Progenitor cell of endocrine pancreas (in vitro differentiated cells): ENCODE measurements around the gene DIP2A. TPM values are rescaled to one million over a fixed set of nuclear protein-coding genes. Genes with fewer than 3 reads are reported as not detected.

Source experiments
- DNase-seq: peaks from one replicate; pipeline ENCODE4 v3.0.0; 2021; ENCODE audit warnings: low spot score; ENCODE audit not compliant: unreplicated experiment
- H3K27ac Mint-ChIP-seq: 2 replicates; pipeline ENCODE4 v1.8.0; 2021; ENCODE audit warnings: mild to moderate bottlenecking, moderate library complexity, mixed read lengths
- H3K27me3 Mint-ChIP-seq: 2 replicates; pipeline ENCODE4 v1.8.0; 2021; ENCODE audit warnings: mixed read lengths
- H3K36me3 Mint-ChIP-seq: 2 replicates; pipeline ENCODE4 v1.8.0; 2022; ENCODE audit warnings: mixed read lengths; ENCODE audit not compliant: insufficient read depth
- H3K4me1 Mint-ChIP-seq: 2 replicates; pipeline ENCODE4 v1.8.0; 2021; ENCODE audit warnings: low read depth, mixed read lengths
- H3K4me3 Mint-ChIP-seq: 2 replicates; pipeline ENCODE4 v1.8.0; 2021; ENCODE audit warnings: low read depth, mild to moderate bottlenecking, moderate library complexity, mixed read lengths
- H3K9me3 Mint-ChIP-seq: 2 replicates; pipeline ENCODE4 v1.8.0; 2021; ENCODE audit warnings: low read depth, mixed read lengths
- CTCF ChIP-seq: fragments of 200-600 bp; sonication (generic); IDR thresholded peaks from one replicate; pipeline ENCODE4 v1.5.0; 2021; ENCODE audit warnings: antibody characterized with exemption, mild to moderate bottlenecking; ENCODE audit not compliant: unreplicated experiment
- total RNA-seq: library from RNA; stranded (reverse); gene quantifications from 2 replicates; pipeline ENCODE4 v1.2.1, GENCODE V29; 2021

The DIP2A gene
- total RNA-seq, 1 donor from 2014 or later: 70.2 TPM

GRCh38 chr21:46455575-46456385, 2.9 kb upstream of the DIP2A start:
- no peak for DNase-seq
- Mint-ChIP-seq H3K27me3 (no peaks in the 10 kb centered on the region), H3K9me3 (peaks cover 2% of the 10 kb centered on the region), H3K36me3 (peaks cover 3% of the 10 kb centered on the region), H3K27ac (no peak overlapping the region), H3K4me1 (peaks cover 7% of the 10 kb centered on the region), H3K4me3 (no peak overlapping the region)
- no peak for TF ChIP-seq CTCF

- Mint-ChIP-seq H3K27me3 (no peaks in the 10 kb centered on the region), H3K4me1 (peaks cover 7% of the 10 kb centered on the region), H3K36me3 (no peaks in the 10 kb centered on the region), H3K4me3 (peak overlapping the region; percentile 12), H3K27ac (no peak overlapping the region), H3K9me3 (no peaks in the 10 kb centered on the region)
- no peak for DNase-seq
- no peak for TF ChIP-seq CTCF
These were observed 1.9 kb upstream of the DIP2A start for GRCh38 chr21:46456750-46457149.

GRCh38 chr21:46457801-46458314, 833 bp upstream of the DIP2A start:
- Mint-ChIP-seq H3K36me3 (no peaks in the 10 kb centered on the region), H3K27me3 (no peaks in the 10 kb centered on the region), H3K4me1 (peaks cover 7% of the 10 kb centered on the region), H3K27ac (peak overlapping the region; percentile 96), H3K4me3 (peak overlapping the region; percentile 78), H3K9me3 (no peaks in the 10 kb centered on the region)
- TF ChIP-seq CTCF: no peak
- peak; percentile 19 for DNase-seq

GRCh38 chr21:46459024-46459355, 299 bp downstream of the DIP2A start:
- no peak for TF ChIP-seq CTCF
- Mint-ChIP-seq H3K27ac (no peak overlapping the region), H3K4me1 (peaks cover 7% of the 10 kb centered on the region), H3K4me3 (peak overlapping the region; percentile 87), H3K9me3 (no peaks in the 10 kb centered on the region), H3K36me3 (peaks cover 1% of the 10 kb centered on the region), H3K27me3 (no peaks in the 10 kb centered on the region)
- DNase-seq: no peak

- H3K36me3 Mint-ChIP-seq: peaks cover 3% of the 10 kb centered on the region
- peaks cover 7% of the 10 kb centered on the region for H3K4me1 Mint-ChIP-seq
- peak overlapping the region; percentile 88 for H3K27ac Mint-ChIP-seq
- no peak for TF ChIP-seq CTCF
- peak overlapping the region; percentile 87 for H3K4me3 Mint-ChIP-seq
- no peaks in the 10 kb centered on the region for H3K27me3 Mint-ChIP-seq
- DNase-seq: peak; percentile 21
- H3K9me3 Mint-ChIP-seq: no peaks in the 10 kb centered on the region
These were observed 843 bp downstream of the DIP2A start for GRCh38 chr21:46459356-46460112.
